ENCODE data around the gene GGA3.
"Not testable (repeated sequence)": the region's sequence is repeated elsewhere in the genome, so short reads cannot be mapped to it uniquely, and the experiment has no call there.

Gene GGA3, protein sequence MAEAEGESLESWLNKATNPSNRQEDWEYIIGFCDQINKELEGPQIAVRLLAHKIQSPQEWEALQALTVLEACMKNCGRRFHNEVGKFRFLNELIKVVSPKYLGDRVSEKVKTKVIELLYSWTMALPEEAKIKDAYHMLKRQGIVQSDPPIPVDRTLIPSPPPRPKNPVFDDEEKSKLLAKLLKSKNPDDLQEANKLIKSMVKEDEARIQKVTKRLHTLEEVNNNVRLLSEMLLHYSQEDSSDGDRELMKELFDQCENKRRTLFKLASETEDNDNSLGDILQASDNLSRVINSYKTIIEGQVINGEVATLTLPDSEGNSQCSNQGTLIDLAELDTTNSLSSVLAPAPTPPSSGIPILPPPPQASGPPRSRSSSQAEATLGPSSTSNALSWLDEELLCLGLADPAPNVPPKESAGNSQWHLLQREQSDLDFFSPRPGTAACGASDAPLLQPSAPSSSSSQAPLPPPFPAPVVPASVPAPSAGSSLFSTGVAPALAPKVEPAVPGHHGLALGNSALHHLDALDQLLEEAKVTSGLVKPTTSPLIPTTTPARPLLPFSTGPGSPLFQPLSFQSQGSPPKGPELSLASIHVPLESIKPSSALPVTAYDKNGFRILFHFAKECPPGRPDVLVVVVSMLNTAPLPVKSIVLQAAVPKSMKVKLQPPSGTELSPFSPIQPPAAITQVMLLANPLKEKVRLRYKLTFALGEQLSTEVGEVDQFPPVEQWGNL

DNA sequence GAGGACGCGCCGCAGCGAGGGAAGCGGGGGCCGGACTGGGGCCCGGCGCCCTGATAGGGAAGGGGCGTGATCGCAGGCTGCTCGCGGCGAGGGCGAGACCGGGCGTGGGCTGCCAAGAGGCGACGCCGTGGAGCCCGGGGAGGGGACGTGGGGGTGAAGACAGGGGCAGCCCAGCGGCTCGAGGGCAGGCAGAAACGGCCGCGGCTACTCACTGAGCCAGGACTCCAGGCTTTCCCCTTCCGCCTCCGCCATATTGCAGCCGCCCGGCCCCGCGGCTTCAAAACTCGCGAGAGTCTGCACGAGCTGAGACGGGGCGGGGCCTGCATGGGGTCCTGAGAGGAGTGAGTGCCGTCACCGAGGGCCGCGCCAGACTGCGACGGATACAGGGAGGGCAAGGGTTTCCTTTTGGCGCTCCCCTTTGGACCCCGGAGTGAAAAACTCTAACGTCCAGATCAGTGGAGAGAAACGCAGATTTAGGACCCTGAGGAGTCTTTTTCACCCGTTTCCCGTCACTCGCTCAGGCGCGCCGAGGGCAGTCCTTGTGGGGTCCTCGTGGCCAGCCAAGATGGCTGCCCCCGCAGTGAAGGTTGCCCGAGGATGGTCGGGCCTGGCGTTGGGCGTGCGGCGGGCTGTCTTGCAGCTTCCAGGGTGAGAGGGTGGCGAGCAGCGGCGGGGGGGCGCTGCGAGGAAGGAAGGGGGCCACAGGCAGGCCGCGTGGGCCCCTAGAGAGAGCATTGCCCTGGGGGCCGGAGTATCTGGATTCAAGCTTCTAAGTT is at the start of gene GGA3, which contains the start of gene MRPS7:
Gene GGA3, minus strand, starts transcription at position 271 of the 776 bp plus-strand sequence. Its CDS starts 19 bp downstream, at position 252.
Gene MRPS7, plus strand, starts transcription at position 544 of the 776 bp plus-strand sequence. Its CDS starts 22 bp downstream, at position 566.
- peak; percentile 97 for DNase-seq

DNA sequence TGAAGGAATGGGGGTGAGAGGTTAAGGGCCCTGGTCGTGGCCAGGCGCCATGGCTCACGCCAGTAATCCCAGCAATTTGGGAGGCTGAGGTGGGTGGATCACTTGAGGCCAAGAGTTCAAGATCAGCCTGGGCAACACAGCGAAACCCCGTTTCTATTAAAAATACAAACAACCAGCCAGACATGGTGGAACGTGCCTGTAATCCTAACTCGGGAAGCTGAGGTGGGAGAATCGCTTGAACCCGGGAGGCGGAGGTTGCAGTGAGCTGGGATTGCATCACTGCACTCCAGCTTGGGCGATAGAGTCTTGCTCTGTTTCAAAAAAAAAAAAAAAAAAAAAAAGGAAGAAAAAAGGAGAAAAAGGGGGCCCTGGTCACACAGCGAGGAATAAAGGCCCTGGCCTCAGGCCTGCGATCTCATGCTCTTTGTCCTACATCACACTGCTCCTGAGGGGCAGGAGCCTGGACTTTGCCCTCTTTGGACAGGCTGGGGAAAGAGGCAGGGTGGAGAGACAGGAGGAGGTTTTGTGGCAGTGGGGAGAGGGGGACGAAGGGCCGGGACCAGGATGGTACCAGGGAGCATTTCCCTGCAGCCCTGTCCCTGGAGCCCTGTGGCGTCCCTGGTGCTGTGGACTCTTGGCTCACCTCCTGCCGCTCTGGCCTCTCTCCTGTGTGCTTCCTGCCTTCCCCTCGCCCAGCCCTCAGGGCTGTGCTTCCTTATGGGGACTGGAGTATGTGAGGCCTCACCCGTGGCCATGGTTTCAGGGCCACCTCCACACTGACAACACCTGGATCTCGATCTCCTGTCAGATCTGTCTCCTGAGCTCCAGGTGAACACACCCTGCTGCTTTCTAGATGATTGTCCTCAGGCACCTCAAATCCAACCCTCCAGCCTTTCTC is 47.6 kb upstream of the GGA3 start:
- no peak for DNase-seq

DNA sequence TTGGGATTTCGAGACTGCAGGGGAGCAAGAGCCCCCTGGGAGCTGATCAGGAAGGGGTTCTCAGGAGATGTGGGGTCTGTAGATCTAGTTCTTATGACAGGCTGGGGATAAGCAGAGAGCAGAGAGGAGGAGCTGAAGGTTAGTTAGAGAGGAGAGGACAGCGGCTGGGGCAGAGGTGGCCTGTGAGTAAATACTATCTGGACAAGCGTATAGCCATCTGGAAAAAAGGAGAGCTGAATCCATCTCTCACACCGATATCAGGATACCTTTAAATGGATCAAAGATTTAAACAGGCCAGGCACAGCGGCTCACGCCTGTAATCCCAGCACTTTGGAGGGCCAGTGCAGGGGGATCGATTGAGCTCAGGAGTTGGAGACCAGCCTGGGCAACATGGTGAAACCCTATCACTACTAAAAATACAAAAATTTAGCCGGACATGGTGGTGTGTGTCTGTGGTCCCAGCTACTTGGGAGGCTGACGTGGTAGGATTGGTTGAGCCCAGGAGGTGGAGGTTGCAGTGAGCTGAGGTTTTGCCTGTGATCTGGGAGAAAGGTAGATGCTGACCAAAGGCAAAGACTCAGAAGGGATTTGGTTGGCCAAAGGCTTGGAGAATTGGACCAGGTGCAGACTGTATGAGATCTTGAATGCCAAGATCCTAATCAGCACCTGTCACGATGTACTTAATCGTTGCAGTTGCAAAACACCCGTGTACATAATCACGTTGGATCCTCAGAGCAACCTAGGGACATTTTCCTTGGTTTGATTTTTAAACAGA is 46.7 kb upstream of the GGA3 start:
- no peak for DNase-seq

- DNase-seq = no peak
These were observed 40.2 kb upstream of the GGA3 start for GRCh38 chr17:75301502-75302206.

DNA sequence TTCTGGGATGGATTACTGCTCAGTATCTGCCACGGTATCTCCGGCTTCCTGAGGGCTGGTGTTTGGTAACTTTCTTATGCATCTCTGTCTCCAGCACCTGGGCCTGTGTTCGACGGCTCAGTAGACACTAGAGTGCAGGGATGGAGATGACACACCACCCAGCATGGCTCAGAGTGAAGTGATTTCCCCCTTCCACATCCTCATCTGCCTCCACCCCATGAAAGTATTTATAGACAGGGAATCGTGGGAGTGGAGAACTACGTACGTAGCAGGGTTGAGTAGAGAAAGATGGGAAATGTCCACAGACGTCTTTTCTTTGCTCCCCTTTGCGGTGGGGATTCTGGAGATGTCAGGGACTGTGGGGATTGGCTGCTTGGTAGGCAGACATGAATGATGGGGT is 39.6 kb upstream of the GGA3 start:
- no peak for DNase-seq

DNA sequence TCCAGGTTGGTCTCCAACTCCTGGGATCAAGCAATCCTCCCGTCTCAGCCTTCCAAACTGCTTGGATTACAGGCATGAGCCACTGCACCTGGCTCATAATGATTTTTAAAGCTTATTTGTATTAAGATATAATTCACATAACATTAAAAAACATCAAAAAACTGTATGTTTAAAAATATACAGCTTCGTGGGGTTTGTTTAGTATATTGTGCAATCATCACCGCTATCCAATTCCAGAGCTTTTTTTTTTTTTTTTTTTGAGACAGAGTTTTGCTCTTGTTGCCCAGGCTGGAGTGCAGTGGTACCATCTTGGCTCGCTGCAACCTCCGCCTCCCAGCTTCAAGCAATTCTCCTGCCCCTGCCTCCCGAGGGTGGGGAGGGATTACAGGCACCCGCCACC is 38.9 kb upstream of the GGA3 start:
- DNase-seq = no peak

DNA sequence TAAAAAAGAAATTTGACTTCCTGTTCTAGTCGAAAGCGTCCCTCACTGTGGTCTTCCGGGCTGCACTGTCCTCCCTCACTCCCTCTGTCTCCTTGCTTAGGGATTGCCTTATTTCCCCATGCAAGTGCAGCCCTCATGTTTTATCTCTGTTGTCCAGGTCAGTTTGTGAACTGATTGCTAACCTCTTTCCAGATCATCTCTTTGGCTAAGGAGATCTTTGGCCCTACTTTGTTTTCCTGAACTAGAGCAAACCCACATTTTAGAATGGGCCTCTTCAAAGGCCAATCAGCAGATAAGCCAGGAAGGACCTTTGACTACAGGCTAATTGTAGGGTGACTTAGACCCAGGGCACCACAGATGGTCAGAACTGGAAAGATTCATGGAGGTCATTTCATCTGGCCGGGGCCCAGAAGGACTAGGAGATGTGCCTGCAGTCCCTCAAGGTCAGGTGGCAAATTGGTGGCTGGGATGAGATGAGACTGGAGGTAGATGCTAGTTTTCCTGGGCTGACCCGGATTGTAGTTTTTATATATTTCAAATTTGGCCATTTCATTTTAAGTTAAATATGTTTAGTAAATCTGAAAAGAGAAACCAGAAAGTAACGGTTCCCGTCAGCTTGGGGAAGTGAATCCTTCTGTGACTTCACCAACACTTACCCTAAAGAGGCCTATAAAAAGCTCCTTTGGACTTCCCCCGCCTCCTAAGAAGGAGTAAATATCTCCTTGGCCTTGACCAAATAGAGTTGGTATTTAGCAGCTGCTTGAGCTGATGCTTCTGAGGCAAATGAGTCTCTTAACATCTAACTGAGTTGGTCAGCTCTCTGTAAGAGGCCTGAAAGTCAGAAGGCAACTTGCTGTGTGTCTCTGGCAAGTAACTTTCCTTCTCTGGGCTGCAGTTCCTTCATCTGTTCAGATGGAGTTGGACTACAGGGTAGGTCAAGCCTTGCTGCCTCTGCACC is 34.1 kb upstream of the GGA3 start:
- DNase-seq = peak in 1 of 2 experiments; percentile 43

- DNase-seq = not testable (repeated sequence)
These were observed 31.5 kb upstream of the GGA3 start for GRCh38 chr17:75292810-75293448.

- peak; percentile 66 to 76 for DNase-seq
These were observed 28.5 kb upstream of the GGA3 start for GRCh38 chr17:75289832-75290337.

DNA sequence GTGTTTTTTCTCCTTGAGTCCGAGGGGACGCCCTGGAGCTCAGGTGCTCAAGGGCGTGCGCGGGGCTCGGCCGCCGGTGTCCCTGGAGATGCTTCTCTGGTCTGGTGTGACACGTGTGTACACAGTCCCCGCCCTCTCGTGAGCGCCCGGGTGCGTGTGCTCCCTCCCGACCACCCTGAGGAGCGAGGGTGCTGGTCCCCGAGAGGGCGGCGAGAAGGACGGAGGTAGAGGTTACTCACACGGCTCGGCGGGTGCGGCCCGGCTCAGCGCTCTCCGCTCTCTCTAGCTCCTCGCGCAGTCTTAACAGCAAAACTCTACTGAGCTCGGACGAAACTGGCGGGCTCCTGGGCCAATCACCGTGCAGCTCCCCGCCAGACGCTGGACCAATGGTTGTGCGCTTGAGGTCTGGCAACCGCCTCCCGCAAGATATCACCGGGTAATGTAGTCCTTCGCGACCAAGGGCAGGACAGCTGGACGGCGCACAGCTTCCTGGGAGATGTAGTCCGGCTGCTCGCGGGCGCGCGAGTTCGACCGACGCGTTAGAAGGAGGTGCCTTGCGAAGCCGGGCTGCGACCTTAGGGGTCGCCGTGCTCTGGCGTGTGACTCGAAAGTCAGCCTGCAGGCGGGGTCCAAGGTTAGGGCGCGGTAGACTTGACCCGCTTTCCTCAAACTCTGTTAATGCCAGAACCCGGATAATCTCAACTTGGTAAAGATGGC is 27.9 kb upstream of the GGA3 start, which contains the start of gene SLC25A19:
Gene SLC25A19, minus strand, starts transcription at position 319 of the 717 bp plus-strand sequence. CDS start 2,669 bp downstream, outside the sequence.
- peak; percentile 95 to 97 for DNase-seq

- DNase-seq = peak; percentile 51 to 66
These were observed 27.3 kb upstream of the GGA3 start for GRCh38 chr17:75288770-75289114.

DNA sequence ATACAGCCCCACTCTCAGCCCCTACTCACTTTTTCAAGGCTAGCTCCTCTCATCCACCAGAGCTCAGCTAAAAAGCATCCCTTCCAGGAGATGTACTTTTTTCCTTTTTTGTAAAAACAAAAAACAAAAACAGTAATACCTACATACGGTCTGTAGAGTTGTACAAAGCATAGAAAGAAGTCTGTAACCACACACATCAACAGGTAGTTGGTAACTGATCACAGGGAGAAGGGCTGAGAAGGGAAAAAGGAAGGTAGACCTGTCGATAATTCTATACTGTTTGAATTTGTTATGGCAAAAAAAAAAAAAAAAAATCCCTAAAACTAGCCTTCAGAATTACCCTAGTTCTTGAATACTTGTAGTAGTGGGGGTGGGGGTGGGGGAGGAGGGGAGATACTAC is 27.0 kb upstream of the GGA3 start:
- no peak for DNase-seq

- no peak for DNase-seq
These were observed 25.8 kb upstream of the GGA3 start for GRCh38 chr17:75287221-75287620.

- no peak for DNase-seq
These were observed 23.7 kb upstream of the GGA3 start for GRCh38 chr17:75285123-75285522.

DNA sequence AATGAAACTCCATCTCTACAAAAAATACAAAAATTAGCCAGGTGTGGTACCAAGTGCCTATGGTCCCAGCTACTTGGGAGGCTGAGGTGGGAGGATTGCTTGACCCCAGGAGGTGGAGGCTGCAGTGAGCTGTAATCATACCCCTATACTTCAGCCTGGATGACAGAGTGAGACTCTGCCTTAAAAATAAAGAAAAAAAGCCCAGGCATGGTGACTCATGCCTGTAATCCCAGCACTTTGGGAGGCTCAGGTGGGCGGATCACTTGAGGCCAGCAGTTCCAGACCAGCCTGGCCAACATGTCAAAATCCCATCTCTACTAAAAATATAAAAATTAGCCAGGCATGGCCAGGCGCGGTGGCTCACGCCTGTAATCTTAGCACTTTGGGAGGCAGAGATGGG is 18.8 kb upstream of the GGA3 start:
- DNase-seq = not testable (repeated sequence)

DNA sequence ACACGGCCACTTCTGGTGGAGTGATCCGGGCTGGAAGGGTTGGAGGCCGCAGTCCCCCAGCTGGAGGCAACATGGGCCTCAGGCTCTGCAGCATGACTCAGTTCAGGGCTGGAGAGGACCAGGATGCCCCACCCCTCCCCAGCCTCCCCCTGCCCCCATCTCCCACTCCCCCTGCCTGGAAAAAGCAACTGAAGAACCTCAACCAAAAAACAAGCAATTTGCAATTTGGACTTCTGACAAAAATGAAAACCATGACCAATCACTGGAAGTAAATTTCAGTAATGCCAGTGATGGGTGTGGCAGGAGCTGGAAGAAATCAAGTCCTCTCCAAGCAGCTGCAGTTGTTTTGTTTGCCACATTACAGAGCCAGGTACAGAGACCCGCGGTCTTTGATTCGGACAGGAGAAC is 16.3 kb upstream of the GGA3 start:
- DNase-seq = no peak

DNA sequence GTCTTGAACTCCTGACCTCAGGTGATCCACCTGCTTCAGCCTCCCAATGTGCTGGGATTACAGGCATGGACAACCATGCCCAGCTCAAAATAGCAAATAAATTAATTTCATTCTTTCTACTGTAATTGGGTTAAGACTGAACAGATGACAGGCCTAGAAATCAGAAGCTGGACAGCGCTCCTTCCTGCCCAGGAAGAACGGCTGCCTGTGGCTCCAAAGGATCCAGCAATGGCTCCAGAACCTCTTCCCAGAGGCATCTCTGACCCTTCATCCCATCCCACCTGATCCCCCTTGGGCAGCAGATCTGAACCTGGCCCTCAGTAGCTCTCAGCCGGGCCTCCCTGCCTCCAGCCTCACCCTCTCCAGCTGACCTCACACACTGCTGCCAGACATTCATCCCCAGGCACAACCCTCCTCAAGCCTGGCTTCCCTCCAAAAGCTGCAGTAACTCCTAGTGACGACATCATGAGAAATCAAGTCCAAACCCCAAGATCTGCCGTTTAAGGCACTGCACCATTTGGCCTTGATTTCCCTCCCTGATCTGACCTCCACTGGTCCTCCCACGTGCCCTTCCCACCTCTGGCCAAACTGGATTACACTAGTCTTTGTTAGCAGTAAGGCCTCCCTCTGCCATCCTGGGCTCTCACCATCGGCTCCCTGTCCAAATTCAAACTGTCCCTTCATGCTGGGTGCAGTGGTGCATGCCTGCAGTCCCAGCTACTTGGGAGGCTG is 12.7 kb upstream of the GGA3 start:
- DNase-seq = no peak
